GM23338 (cell line): ENCODE results near the gene RFFL. TPM values are rescaled to one million over a fixed set of nuclear protein-coding genes. Genes with fewer than 3 reads are reported as not detected.

Experiments used
- ATAC-seq: fragments of 200-7000 bp; cut with Tn5 transposase; 3 replicates; pipeline ENCODE4 v1.9.1; 2020
- DNase-seq: peaks from one replicate; pipeline ENCODE4 v3.0.0-alpha.2; 2015; ENCODE audit warnings: low spot score
- H2AFZ ChIP-seq: fragments of 200-600 bp; sonication (generic); 2 replicates; pipeline ENCODE4 v1.8.0; 2016; ENCODE audit warnings: antibody characterized with exemption, mild to moderate bottlenecking, moderate library complexity
- H3F3A ChIP-seq: fragments of 200-600 bp; sonication (generic); replicated peaks from 2 replicates; pipeline ENCODE4 v1.8.0; 2017; ENCODE audit warnings: antibody characterized with exemption, mixed run types, low read depth
- H3K27ac ChIP-seq: fragments of 200-600 bp; sonication (generic); 2 replicates; pipeline ENCODE4 v1.6.1; 2016; ENCODE audit warnings: low read depth
- H3K27me3 ChIP-seq: fragments of 200-600 bp; sonication (generic); 2 replicates; pipeline ENCODE4 v1.8.0; 2016; ENCODE audit warnings: mild to moderate bottlenecking, mixed run types, moderate library complexity; ENCODE audit not compliant: insufficient read depth
- H3K36me3 ChIP-seq: fragments of 200-600 bp; sonication (generic); 2 replicates; pipeline ENCODE4 v1.8.0; 2016; ENCODE audit warnings: mild to moderate bottlenecking; ENCODE audit not compliant: insufficient read depth
- H3K4me1 ChIP-seq: fragments of 200-600 bp; sonication (generic); 2 replicates; pipeline ENCODE4 v1.8.0; 2016; ENCODE audit warnings: mild to moderate bottlenecking, moderate library complexity; ENCODE audit not compliant: insufficient read depth
- H3K4me2 ChIP-seq: fragments of 200-600 bp; sonication (generic); 2 replicates; pipeline ENCODE4 v1.7.1; 2017; ENCODE audit warnings: mixed run types
- H3K4me3 ChIP-seq: fragments of 200-600 bp; sonication (generic); 2 replicates; pipeline ENCODE4 v1.6.1; 2016; ENCODE audit warnings: mixed run types
- H3K79me2 ChIP-seq: fragments of 200-600 bp; sonication (generic); replicated peaks from 2 replicates; pipeline ENCODE4 v1.8.0; 2017; ENCODE audit warnings: mild to moderate bottlenecking; ENCODE audit not compliant: insufficient read depth
- H3K9me2 ChIP-seq: fragments of 200-600 bp; sonication (generic); 2 replicates; pipeline ENCODE4 v1.8.0; 2017; ENCODE audit not compliant: insufficient read depth
- H4K20me1 ChIP-seq: fragments of 200-600 bp; sonication (generic); replicated peaks from 2 replicates; pipeline ENCODE4 v1.8.0; 2017; ENCODE audit warnings: mild to moderate bottlenecking; ENCODE audit not compliant: insufficient read depth
- H3K27ac Mint-ChIP-seq: 2 replicates; pipeline ENCODE4 v1.8.0; 2020; ENCODE audit warnings: inconsistent platforms, mild to moderate bottlenecking, moderate library complexity, mixed read lengths
- H3K27me3 Mint-ChIP-seq: 3 replicates; pipeline ENCODE4 v1.8.0; 2022; ENCODE audit warnings: low read depth, mild to moderate bottlenecking, moderate library complexity, mixed read lengths, inconsistent platforms; ENCODE audit not compliant: insufficient read depth, poor library complexity
- H3K36me3 Mint-ChIP-seq: 3 replicates; pipeline ENCODE4 v1.8.0; 2021; ENCODE audit warnings: low read depth, mild to moderate bottlenecking, inconsistent platforms, moderate library complexity, mixed read lengths
- H3K4me1 Mint-ChIP-seq: 3 replicates; pipeline ENCODE4 v1.8.0; 2020; ENCODE audit warnings: mild to moderate bottlenecking, inconsistent platforms, mixed read lengths
- H3K4me3 Mint-ChIP-seq: 3 replicates; pipeline ENCODE4 v1.8.0; 2021; ENCODE audit warnings: moderate library complexity, mild to moderate bottlenecking, inconsistent platforms, mixed read lengths
- H3K9me3 Mint-ChIP-seq: 3 replicates; pipeline ENCODE4 v1.8.0; 2020; ENCODE audit warnings: moderate library complexity, mild to moderate bottlenecking, inconsistent platforms, mixed read lengths
- CREB1 ChIP-seq: fragments of 250-450 bp; sonication (Bioruptor Pico); IDR thresholded peaks from 2 replicates; pipeline ENCODE4 v1.5.0; 2020; ENCODE audit warnings: low read depth, mild to moderate bottlenecking, moderate library complexity
- CTCF ChIP-seq, 2 experiments: fragments of 200-600 bp in 1 of 2; sonication (generic) in 1 of 2; conservative IDR thresholded peaks; 2 replicates each; pipeline versions ENCODE4 v1.5.1 to v1.6.1; 2016 to 2017; ENCODE audit warnings: antibody characterized with exemption in 2 of 2, low read depth in 2 of 2, mild to moderate bottlenecking in 2 of 2, moderate library complexity in 1 of 2
- EZH2 ChIP-seq: fragments of 200-600 bp; sonication (generic); IDR thresholded peaks from one replicate; pipeline ENCODE4 v1.8.0; 2017; ENCODE audit warnings: antibody characterized with exemption, mild to moderate bottlenecking, low read depth; ENCODE audit not compliant: unreplicated experiment
- EZH2phosphoT487 ChIP-seq: fragments of 200-600 bp; sonication (generic); IDR thresholded peaks from one replicate; pipeline ENCODE4 v1.8.1; 2018; ENCODE audit warnings: antibody characterized with exemption; ENCODE audit not compliant: unreplicated experiment
- JUNB ChIP-seq: IDR thresholded peaks from one replicate; pipeline ENCODE4 v1.6.1; 2016; ENCODE audit warnings: antibody characterized with exemption; ENCODE audit not compliant: unreplicated experiment
- NANOG ChIP-seq: IDR thresholded peaks from 2 replicates; pipeline ENCODE4 v1.6.1; 2016; ENCODE audit warnings: antibody characterized with exemption, borderline replicate concordance
- POLR2AphosphoS5 ChIP-seq: IDR thresholded peaks from 2 replicates; pipeline ENCODE4 v1.6.1; 2016; ENCODE audit warnings: antibody characterized with exemption, low read depth
- REST ChIP-seq: IDR thresholded peaks from one replicate; pipeline ENCODE4 v1.6.1; 2018; ENCODE audit warnings: antibody characterized with exemption; ENCODE audit not compliant: unreplicated experiment
- STAT1 ChIP-seq: IDR thresholded peaks from one replicate; pipeline ENCODE4 v1.6.1; 2016; ENCODE audit warnings: antibody characterized with exemption; ENCODE audit not compliant: unreplicated experiment
- ZNF114 ChIP-seq: fragments of 250-450 bp; sonication (Bioruptor Pico); IDR thresholded peaks from 2 replicates; pipeline ENCODE4 v1.5.0; 2020; ENCODE audit warnings: mild to moderate bottlenecking, moderate library complexity
- ZNF462 ChIP-seq: fragments of 250-450 bp; sonication (Bioruptor Pico); IDR thresholded peaks from 2 replicates; pipeline ENCODE4 v1.5.0; 2020; ENCODE audit warnings: mild to moderate bottlenecking, moderate library complexity
- polyA plus RNA-seq: library from polyadenylated mRNA; unstranded; fragments of >200 nt; fragmentation: Nextera tagmentation; extraction: Ambion mirVana; gene quantifications from 2 replicates; pipeline ENCODE4 v1.2.1, GENCODE V29; 2016
- total RNA-seq: library from RNA; depleted of rRNA; stranded (reverse); fragments of >200 nt; shearing (Covaris generic); gene quantifications from 2 replicates; pipeline ENCODE4 v1.2.3, GENCODE V29; 2014

Gene RFFL
- total and polyA plus RNA-seq, 2 experiments from 2014 or later: 4.1 to 22.2 TPM

- Mint-ChIP-seq H3K27me3 (peaks cover 2% of the 10 kb centered on the region), H3K4me3 (no peak overlapping the region), H3K27ac (no peak overlapping the region), H3K36me3 (peaks cover 6% of the 10 kb centered on the region; the same call in 2 of the 3 replicates), H3K4me1 (no peaks in the 10 kb centered on the region), H3K9me3 (no peaks in the 10 kb centered on the region)
- H3K4me3 ChIP-seq: no peak overlapping the region
- no peak for TF ChIP-seq EZH2phosphoT487
- no peak for TF ChIP-seq REST
- TF ChIP-seq CTCF (conservative IDR thresholded peaks at IDR 0.05; ENCODE audit: low read depth in 2 of 2): no peak
- no peak for TF ChIP-seq STAT1
- no peak for TF ChIP-seq ZNF462 (CRISPR knock-in tag)
- TF ChIP-seq EZH2: no peak
- TF ChIP-seq ZNF114 (CRISPR knock-in tag): no peak
- no peak for TF ChIP-seq CREB1 (CRISPR knock-in tag)
- no peak for TF ChIP-seq NANOG
- no peak for TF ChIP-seq JUNB
- no peak for TF ChIP-seq POLR2AphosphoS5
- H3K36me3 ChIP-seq: no peaks in the 10 kb centered on the region
- H3K79me2 ChIP-seq: no peaks in the 10 kb centered on the region
- H2AFZ ChIP-seq: no peak overlapping the region
- no peak for ATAC-seq
- H3F3A ChIP-seq: no peaks in the 10 kb centered on the region
- H4K20me1 ChIP-seq: no peaks in the 10 kb centered on the region
- DNase-seq: no peak
- no peaks in the 10 kb centered on the region for H3K9me2 ChIP-seq
- H3K27me3 ChIP-seq: no peaks in the 10 kb centered on the region
- H3K4me1 ChIP-seq: no peaks in the 10 kb centered on the region
- H3K4me2 ChIP-seq: no peak overlapping the region
- H3K27ac ChIP-seq: no peak overlapping the region
Measured at GRCh38 chr17:35018814-35019213, 44.7 kb downstream of the RFFL start.
